Measurements from ENCODE around the gene SPTLC1.
A peak's percentile ranks its signal among the peaks of the same experiment; 100 is the strongest.
"Not testable (repeated sequence)": the region's sequence is repeated elsewhere in the genome, so short reads cannot be mapped to it uniquely, and the experiment has no call there.

The SPTLC1 gene

DNA sequence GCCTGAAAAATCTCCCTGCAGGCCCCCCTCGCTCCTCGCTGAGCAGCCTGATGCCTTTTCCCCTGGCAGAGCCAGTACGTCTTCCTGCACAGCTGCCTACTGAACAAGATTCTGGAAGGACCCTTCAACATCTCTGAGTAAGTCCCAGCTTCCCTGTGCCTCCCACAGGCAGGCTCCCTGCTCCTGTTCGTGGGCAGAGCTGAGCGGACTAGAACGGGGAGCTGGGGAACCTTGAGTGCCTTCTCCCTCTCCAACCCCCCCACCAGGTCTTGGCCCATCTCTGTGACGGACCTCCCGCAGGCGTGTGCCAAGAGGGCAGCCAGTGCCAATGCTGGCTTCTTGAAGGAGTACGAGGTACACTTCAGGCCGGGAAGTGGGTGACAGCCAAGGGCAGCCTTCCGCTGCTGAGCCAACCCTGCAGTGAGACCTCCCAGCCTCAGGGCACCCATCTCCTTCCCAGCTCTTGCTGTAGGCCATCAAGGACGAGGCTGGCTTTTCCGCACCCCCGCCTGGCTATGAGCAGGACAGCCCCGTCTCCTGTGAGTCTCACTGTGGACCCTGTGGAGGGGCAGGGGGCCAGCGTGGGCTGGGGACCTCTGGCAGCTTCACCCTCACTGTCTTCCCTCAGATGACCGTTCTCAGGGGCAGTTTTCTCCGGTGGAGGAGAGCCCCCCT is 21.1 kb upstream of the SPTLC1 start:
- H3K27me3 ChIP-seq (ENCODE audit: insufficient read depth, low read depth, severe bottlenecking): no peaks in the 10 kb centered on the region
- no peak for DNase-seq
- TF ChIP-seq, protein P1, sequence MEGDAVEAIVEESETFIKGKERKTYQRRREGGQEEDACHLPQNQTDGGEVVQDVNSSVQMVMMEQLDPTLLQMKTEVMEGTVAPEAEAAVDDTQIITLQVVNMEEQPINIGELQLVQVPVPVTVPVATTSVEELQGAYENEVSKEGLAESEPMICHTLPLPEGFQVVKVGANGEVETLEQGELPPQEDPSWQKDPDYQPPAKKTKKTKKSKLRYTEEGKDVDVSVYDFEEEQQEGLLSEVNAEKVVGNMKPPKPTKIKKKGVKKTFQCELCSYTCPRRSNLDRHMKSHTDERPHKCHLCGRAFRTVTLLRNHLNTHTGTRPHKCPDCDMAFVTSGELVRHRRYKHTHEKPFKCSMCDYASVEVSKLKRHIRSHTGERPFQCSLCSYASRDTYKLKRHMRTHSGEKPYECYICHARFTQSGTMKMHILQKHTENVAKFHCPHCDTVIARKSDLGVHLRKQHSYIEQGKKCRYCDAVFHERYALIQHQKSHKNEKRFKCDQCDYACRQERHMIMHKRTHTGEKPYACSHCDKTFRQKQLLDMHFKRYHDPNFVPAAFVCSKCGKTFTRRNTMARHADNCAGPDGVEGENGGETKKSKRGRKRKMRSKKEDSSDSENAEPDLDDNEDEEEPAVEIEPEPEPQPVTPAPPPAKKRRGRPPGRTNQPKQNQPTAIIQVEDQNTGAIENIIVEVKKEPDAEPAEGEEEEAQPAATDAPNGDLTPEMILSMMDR (IDR thresholded peaks at IDR 0.05; ENCODE audit: low read depth, low read length): no peak
- H3K9me3 ChIP-seq (ENCODE audit: severe bottlenecking): no peaks in the 10 kb centered on the region
- no peak overlapping the region for H3K4me3 ChIP-seq (ENCODE audit: low read depth, low read length)
- no peaks in the 10 kb centered on the region for H3K36me3 ChIP-seq
- H3K27ac ChIP-seq: no peak overlapping the region

DNA sequence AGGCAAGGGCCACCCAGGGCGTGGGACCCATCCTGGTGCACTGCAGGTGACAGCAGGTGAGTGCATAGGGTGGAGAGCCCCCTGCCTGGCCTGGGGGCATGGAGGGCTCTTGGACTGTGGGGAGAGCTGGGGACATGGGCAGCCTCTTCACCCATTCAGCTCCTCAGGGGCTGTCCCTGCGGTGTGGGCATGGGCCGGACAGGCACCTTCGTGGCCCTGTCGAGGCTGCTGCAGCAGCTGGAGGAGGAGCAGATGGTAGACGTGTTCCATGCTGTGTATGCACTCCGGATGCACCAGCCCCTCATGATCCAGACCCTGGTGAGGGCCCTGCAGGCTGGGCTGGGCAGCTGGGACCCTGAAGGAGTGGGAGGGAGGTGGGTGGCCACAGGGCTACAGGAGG is 20.4 kb upstream of the SPTLC1 start:
- no peaks in the 10 kb centered on the region for H3K27me3 ChIP-seq (ENCODE audit: insufficient read depth, low read depth, severe bottlenecking)
- H3K27ac ChIP-seq: no peak overlapping the region
- H3K4me3 ChIP-seq (ENCODE audit: low read depth, low read length): no peak overlapping the region
- H3K9me3 ChIP-seq (ENCODE audit: severe bottlenecking): peaks cover under 1% of the 10 kb centered on the region
- TF ChIP-seq, protein P1 (IDR thresholded peaks at IDR 0.05; ENCODE audit: low read depth, low read length): no peak
- no peak for DNase-seq
- H3K36me3 ChIP-seq: no peaks in the 10 kb centered on the region

DNA sequence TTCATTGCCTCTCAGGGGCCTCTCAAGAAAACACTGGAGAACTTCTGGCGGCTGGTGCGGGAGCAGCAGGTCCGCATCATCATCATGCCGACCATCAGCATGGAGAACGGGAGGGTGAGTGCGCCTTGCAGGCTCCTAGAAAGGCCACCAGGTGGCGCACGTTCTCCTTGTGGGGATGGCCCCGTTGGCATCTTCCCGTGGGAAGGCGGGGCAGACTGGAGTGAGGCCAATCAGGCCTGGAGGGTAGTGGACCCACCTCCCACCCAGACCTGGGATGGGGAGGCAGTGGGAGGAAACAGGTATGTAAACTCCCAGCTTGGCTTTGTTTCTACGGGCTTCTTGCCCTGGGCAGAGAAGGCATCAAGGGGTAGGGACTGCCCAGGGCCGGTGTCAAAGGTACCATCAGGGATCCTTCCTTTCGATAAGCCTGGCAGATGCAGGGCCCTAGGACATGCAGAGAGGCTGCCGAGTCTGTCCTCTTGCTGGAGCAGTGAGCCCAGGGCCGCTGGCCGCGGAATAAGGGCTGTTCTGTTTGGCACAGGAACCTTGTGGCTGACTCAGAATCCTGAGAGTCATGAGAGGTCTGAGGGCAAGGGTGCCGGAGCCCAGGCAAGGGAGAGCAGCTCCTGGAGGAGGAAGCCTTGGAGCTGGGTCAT is 18.9 kb upstream of the SPTLC1 start:
- no peak overlapping the region for H3K27ac ChIP-seq
- no peaks in the 10 kb centered on the region for H3K36me3 ChIP-seq
- TF ChIP-seq, protein P1 (IDR thresholded peaks at IDR 0.05; ENCODE audit: low read depth, low read length): peak; percentile 95
- DNase-seq: peak; percentile 92
- peaks cover 2% of the 10 kb centered on the region for H3K9me3 ChIP-seq (ENCODE audit: severe bottlenecking)
- no peaks in the 10 kb centered on the region for H3K27me3 ChIP-seq (ENCODE audit: insufficient read depth, low read depth, severe bottlenecking)
- no peak overlapping the region for H3K4me3 ChIP-seq (ENCODE audit: low read depth, low read length)

DNA sequence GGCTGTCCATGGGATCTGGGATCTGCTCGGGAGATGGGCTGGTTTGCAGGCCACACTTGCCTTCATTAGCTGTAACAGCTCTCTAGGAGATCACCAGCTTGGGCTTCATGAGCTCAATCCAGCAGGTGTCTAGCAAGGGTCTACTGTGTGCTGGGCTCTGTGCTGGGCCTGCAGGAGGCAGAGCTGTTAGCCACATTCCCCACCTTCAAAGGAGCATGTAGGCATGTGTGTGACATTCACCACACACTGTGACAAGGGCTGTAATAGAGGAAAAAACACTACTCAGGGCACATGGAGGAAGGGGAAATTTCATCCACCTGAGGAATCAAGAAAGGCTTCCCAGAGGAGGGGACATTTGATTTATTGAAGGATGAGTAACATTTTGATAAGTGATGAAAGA is 17.7 kb upstream of the SPTLC1 start:
- not testable (repeated sequence) for DNase-seq; H3K27me3 ChIP-seq (ENCODE audit: insufficient read depth, low read depth, severe bottlenecking); H3K36me3 ChIP-seq; H3K9me3 ChIP-seq (ENCODE audit: severe bottlenecking); H3K27ac ChIP-seq; H3K4me3 ChIP-seq (ENCODE audit: low read depth, low read length)

DNA sequence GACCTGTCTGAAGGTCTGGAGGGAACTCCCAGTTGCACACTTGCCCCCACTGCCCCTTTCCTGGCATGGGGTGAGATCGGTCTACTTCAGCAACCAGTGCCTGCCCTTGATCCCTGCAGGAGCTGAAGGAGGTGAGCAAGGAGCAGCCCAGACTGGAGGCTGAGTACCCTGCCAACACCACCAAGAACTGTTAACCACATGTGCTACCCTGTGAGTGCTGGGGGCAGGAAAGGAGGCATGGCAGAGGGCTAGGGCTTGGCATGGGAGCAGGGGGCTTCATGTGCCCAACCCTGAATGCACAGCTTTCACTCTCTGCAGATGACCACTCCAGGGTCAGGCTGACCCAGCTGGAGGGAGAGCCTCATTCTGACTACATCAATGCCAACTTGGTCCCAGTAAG is 17.3 kb upstream of the SPTLC1 start:
- peaks cover 2% of the 10 kb centered on the region for H3K9me3 ChIP-seq (ENCODE audit: severe bottlenecking)
- TF ChIP-seq, protein P1 (IDR thresholded peaks at IDR 0.05; ENCODE audit: low read depth, low read length): no peak
- no peaks in the 10 kb centered on the region for H3K27me3 ChIP-seq (ENCODE audit: insufficient read depth, low read depth, severe bottlenecking)
- no peak overlapping the region for H3K4me3 ChIP-seq (ENCODE audit: low read depth, low read length)
- H3K36me3 ChIP-seq: no peaks in the 10 kb centered on the region
- DNase-seq: no peak
- no peak overlapping the region for H3K27ac ChIP-seq

DNA sequence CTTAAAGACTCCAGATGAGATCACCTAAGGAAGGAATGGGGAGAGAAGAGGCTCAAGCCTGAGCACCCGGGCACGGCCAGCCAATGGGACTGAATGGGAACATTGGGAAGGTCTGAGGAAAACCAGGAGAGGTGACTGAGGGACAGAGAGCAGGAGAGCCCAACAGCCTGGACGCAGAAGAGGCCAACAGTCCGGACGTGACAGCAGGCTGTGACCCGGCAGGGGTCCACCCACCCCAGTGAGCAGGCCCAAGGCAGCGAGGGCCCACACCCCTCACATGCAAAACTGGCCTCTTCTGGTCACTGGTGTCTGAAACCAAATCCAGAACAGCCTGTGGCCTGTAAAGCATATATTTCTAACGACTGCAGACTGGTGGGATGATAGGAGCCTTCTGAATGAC is 7.6 kb upstream of the SPTLC1 start:
- H3K4me3 ChIP-seq (ENCODE audit: low read depth, low read length): no peak overlapping the region
- no peaks in the 10 kb centered on the region for H3K36me3 ChIP-seq
- no peak overlapping the region for H3K27ac ChIP-seq
- H3K9me3 ChIP-seq (ENCODE audit: severe bottlenecking): no peaks in the 10 kb centered on the region
- H3K27me3 ChIP-seq (ENCODE audit: insufficient read depth, low read depth, severe bottlenecking): no peaks in the 10 kb centered on the region
- TF ChIP-seq, protein P1 (IDR thresholded peaks at IDR 0.05; ENCODE audit: low read depth, low read length): no peak
- DNase-seq: no peak
